HK-2 (cell line): Measurements from ENCODE around the gene SHISAL1.

Experiments
- DNase-seq: peaks from one replicate; pipeline ENCODE4 v3.0.0-alpha.2; 2018; ENCODE audit not compliant: unreplicated experiment

Gene SHISAL1

GRCh38 chr22:44278243-44279068 lies 34.3 kb downstream of the SHISAL1 start:
- DNase-seq = no peak

- no peak for DNase-seq
These were observed 35.2 kb downstream of the SHISAL1 start for GRCh38 chr22:44277386-44278135.

DNA sequence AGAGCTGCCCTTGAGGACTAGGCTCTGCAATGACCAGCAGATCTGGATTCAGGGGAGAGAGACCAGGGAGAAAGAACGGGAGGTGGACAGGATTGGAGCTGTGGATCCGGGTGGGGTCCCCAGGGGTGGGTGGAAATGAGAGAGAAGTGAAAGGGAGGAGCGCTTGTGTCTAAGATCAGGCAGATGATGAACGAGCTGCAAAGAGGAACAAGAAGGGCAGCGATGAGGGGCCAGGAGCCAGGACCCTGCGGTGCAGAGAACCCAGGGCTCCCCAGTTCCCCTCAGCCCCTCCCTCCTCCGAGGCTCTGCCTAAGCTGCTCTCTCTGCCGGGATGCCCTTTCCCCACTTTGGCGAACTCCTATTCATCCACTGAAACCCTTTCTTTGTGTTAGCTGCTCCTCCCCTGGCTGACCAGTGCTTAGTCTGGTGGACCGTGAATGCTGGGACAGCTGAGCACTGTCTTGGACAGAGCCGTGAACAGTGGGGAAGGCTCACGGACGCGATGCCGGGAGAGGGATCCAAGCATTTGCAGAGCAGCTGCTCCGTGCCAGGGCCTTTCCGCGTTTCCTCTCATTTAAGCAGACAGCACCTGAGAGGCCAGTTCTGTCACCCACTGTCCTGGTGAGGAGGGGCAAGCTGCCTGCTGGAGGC lies 35.9 kb downstream of the SHISAL1 start:
- no peak for DNase-seq

GRCh38 chr22:44276041-44276440 lies 36.7 kb downstream of the SHISAL1 start:
- no peak for DNase-seq

DNA sequence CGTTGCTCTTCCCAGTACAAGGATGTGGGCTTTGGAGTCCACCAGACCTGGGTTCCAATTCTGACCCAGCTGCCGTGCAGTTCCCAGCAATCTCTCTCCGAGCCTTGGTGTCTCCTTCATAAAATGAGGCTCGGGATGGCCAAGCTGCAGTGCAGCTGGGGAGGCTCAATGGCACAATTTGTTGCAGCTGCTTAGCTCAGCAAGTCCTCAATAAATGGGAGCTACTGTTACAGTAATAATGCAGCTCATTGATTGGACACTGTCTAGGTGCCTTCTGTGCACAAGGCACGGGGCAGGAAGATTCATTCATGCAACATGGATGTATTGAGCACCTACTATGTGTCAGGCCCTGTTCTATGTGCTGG lies 37.1 kb downstream of the SHISAL1 start:
- no peak for DNase-seq

- no peak for DNase-seq
These were observed 37.7 kb downstream of the SHISAL1 start for GRCh38 chr22:44274918-44275630.

DNA sequence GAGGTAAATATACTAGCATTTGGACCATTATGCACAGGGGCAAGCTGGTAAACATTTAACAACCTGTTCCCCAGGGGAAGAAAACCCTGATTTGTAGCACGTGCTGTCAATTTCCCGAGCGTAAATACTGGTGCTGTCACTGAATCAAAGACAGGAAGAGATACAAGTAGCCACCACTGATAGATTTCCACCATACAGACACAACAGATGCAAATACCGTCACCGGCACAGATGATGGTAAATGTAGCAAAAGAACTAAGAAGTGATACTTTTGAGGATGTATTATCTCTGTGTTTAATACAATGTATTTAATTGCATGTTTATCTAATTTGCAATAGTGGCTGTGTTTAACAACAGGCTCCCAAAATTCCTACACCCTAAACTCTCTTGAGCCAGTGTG lies 39.6 kb downstream of the SHISAL1 start:
- no peak for DNase-seq

- no peak for DNase-seq
These were observed 40.4 kb downstream of the SHISAL1 start for GRCh38 chr22:44272401-44272771.

- DNase-seq = no peak
These were observed 40.9 kb downstream of the SHISAL1 start for GRCh38 chr22:44271732-44272400.

DNA sequence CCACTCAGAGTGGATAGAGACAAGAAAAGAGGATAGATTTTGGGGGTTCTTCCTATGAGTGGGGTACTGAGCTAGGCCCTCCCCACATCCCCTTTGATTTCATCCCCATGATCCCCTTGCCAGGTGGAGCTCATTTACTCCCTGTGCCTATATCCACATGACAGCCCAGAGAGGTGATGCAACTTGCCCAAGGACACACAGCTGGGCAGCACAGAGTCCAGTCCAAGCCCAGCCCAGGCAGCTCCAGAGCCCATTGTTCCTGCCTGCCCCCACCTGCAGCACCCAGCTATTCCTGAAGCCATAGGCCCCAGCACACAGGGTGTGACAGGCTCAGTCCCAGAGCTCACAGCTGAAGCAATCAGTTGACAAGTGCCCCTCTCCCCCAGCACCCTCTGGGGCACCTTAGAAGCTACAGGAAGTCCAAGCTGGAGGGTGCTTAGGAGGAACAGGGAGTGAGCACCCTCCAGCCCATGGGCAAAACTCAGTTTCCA lies 41.7 kb downstream of the SHISAL1 start:
- no peak for DNase-seq

DNA sequence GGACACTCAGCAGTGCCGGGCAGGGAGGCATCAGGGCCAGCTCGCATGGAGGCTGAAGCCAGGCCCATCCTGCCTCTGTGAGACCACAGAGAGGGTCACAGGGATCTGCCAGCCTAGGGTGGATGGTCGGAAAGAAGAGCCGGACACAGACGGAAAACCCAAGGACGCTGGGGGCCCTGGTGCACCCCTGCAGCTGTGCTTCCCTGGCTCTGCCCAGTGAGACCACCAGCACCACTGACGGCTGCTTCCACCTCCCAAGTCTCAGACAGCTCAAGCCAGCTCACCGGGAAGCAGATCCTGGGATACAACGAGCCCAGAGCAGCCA lies 42.2 kb downstream of the SHISAL1 start:
- DNase-seq = no peak

DNA sequence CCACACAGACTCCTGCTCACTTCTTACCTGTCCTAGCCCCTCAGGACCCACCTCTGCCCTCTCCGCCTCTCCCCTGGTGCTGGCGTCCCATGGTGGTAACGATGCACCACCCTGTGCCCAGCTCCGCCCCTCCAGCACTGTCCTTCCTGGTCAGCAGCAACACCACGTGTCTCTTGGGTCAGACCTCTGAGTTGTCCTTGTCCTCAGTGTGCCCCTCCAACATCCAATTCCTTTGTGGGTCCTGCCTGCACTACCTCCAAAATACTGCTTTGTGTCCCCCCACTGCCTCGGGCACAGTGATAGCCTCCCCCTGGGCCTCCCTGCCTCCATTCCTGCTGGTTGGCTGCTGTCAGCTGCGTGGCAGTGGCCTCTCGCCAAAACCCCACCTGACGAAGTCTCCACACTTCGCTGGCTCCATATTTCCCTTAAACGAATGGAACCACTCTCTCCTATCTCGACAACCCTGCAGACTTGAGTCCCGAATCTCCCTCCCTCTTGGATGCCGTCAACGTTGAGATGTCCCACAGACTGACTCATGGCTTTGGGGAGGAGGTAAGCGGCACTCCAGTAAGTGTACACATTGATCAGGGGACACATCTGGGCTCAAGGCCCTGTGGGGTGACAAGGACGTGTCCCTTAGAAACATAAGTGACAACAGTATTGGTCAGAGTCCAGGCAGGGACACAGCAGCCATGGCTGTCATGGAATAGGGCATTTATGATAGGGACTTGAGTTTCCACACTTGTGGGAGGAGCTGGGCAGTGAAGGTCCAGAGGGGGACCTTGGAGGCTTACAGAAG lies 42.8 kb downstream of the SHISAL1 start:
- DNase-seq = no peak

DNA sequence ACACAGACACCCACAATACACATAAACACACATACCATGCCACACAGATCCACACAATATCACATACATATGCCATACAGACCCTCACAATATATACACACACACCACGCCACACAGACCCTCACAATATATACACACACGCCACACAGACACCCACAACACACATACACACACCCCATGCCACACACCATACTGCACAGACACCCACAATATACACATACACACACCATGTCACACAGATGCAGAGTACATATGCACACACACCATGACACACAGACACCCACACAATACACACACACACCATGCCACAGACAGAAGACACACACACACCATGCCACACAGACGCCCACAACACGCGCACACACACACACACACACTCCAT lies 43.6 kb downstream of the SHISAL1 start:
- DNase-seq = no peak

- no peak for DNase-seq
These were observed 44.2 kb downstream of the SHISAL1 start for GRCh38 chr22:44268431-44269116.

GRCh38 chr22:44267856-44268255 lies 44.9 kb downstream of the SHISAL1 start:
- DNase-seq = no peak

DNA sequence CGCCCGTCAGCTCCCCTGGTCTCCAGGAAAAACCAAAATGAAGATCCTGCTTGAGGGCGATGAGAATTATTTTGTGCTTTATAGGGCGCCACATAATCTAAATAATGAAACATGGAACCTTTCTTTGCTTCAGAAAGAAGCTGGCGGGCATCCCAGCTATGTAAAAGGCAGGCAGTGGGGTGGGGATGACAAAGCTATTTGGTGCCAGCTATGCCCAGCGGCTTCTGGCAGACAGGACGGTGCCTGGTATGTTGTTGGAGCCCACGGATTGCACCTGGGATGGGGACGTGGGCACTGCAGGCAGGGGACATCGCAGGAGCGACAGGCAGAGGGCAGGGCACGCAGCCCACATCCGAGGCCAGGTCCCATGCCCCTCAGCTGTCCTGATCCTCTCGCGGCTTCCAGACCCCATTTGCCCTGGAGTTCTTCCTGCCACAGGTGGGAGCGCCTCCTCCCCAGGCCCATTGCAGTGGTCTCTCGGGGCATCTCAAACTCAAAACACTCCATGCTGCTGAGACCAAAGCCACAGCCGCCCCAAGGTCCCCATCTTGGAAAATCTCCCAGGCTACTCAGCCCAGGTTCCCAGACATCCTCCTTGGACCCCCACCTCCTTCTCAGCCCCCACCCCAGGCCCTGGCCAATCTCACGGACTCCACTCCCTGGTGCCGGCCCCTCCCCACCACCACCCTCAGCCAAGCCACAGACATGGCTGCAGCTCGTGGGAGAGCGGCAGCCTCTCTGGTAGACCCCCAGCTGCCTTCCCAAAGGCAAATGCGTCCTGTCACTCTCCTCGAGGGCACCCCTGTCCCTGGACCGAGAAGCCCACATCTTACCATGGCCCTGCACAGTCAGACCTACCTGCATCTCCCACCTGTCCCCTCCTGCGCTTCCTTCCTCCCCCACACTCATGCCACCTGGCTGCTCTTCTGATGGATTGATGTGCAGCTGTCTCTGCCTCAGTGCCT lies 45.7 kb downstream of the SHISAL1 start:
- DNase-seq = no peak

GRCh38 chr22:44263547-44263946 lies 49.2 kb downstream of the SHISAL1 start:
- DNase-seq = no peak

GRCh38 chr22:44261861-44262595 lies 50.7 kb downstream of the SHISAL1 start:
- DNase-seq = no peak
